Measurements from ENCODE around the gene TNS1.

TNS1 gene

GRCh38 chr2:217935901-217936684 is 66.7 kb downstream of the TNS1 start:
- Histone ChIP-seq H3K9ac (ENCODE audit: low read length in 5 of 5) (peak overlapping the region in 4 of 5 donors; percentile 48 to 78 (median 59)), H3K4me1 (ENCODE audit: control insufficient read depth in 5 of 5, insufficient read depth in 5 of 5, low read length in 5 of 5) (peaks cover 54 to 100% (median 100%) of the 10 kb centered on the region in 5 donors), H3K4me3 (ENCODE audit: low read depth in 1 of 5, low read length in 5 of 5) (peak overlapping the region; percentile 6 to 99 (median 67)), H3K9me3 (ENCODE audit: control insufficient read depth in 5 of 5, low read length in 5 of 5) (no peaks in the 10 kb centered on the region), H3K27me3 (ENCODE audit: control insufficient read depth in 5 of 5, insufficient read depth in 4 of 5, low read length in 5 of 5) (no peaks in the 10 kb centered on the region), H3K27ac (ENCODE audit: low read depth, low read length) (peak overlapping the region; percentile 99), H3K36me3 (ENCODE audit: control insufficient read depth in 5 of 5, insufficient read depth in 5 of 5, low read length in 5 of 5) (peaks cover 5 to 50% (median 12%) of the 10 kb centered on the region in 5 donors)

- Histone ChIP-seq H3K9me3 (ENCODE audit: control insufficient read depth in 5 of 5, low read length in 5 of 5) (no peaks in the 10 kb centered on the region), H3K4me3 (ENCODE audit: low read depth in 1 of 5, low read length in 5 of 5) (peak overlapping the region; percentile 8 to 99 (median 67)), H3K36me3 (ENCODE audit: control insufficient read depth in 5 of 5, insufficient read depth in 5 of 5, low read length in 5 of 5) (peaks cover 5 to 46% (median 12%) of the 10 kb centered on the region in 5 donors), H3K27ac (ENCODE audit: low read depth, low read length) (peak overlapping the region; percentile 99), H3K9ac (ENCODE audit: low read length in 5 of 5) (peak overlapping the region in 4 of 5 donors; percentile 39 to 96 (median 58)), H3K4me1 (ENCODE audit: control insufficient read depth in 5 of 5, insufficient read depth in 5 of 5, low read length in 5 of 5) (peaks cover 52 to 100% (median 100%) of the 10 kb centered on the region in 5 donors), H3K27me3 (ENCODE audit: control insufficient read depth in 5 of 5, insufficient read depth in 4 of 5, low read length in 5 of 5) (no peaks in the 10 kb centered on the region)
Measured at GRCh38 chr2:217935235-217935879, 67.4 kb downstream of the TNS1 start.

- Histone ChIP-seq H3K27ac (ENCODE audit: low read depth, low read length) (peak overlapping the region; percentile 99), H3K4me3 (ENCODE audit: low read depth in 1 of 5, low read length in 5 of 5) (peak overlapping the region; percentile 8 to 99 (median 50)), H3K27me3 (ENCODE audit: control insufficient read depth in 5 of 5, insufficient read depth in 4 of 5, low read length in 5 of 5) (no peaks in the 10 kb centered on the region), H3K4me1 (ENCODE audit: control insufficient read depth in 5 of 5, insufficient read depth in 5 of 5, low read length in 5 of 5) (peaks cover 59 to 100% (median 100%) of the 10 kb centered on the region in 5 donors), H3K9ac (ENCODE audit: low read length in 5 of 5) (peak overlapping the region; percentile 39 to 96 (median 56)), H3K9me3 (ENCODE audit: control insufficient read depth in 5 of 5, low read length in 5 of 5) (no peaks in the 10 kb centered on the region), H3K36me3 (ENCODE audit: control insufficient read depth in 5 of 5, insufficient read depth in 5 of 5, low read length in 5 of 5) (peaks cover 5 to 46% (median 12%) of the 10 kb centered on the region in 5 donors)
Measured at GRCh38 chr2:217934321-217935131, 68.3 kb downstream of the TNS1 start.

- peak overlapping the region; percentile 39 to 82 (median 56) for H3K9ac ChIP-seq (ENCODE audit: low read length in 5 of 5)
- H3K27me3 ChIP-seq (ENCODE audit: control insufficient read depth in 5 of 5, insufficient read depth in 4 of 5, low read length in 5 of 5), result no peaks in the 10 kb centered on the region
- no peaks in the 10 kb centered on the region for H3K9me3 ChIP-seq (ENCODE audit: control insufficient read depth in 5 of 5, low read length in 5 of 5)
- H3K4me3 ChIP-seq (ENCODE audit: low read depth in 1 of 5, low read length in 5 of 5), result peak overlapping the region; percentile 8 to 99 (median 42)
- H3K36me3 ChIP-seq (ENCODE audit: control insufficient read depth in 5 of 5, insufficient read depth in 5 of 5, low read length in 5 of 5), result peaks cover 5 to 39% (median 12%) of the 10 kb centered on the region in 5 donors
- peak overlapping the region; percentile 99 for H3K27ac ChIP-seq (ENCODE audit: low read depth, low read length)
- H3K4me1 ChIP-seq (ENCODE audit: control insufficient read depth in 5 of 5, insufficient read depth in 5 of 5, low read length in 5 of 5), result peaks cover 61 to 100% (median 99%) of the 10 kb centered on the region in 5 donors
Measured at GRCh38 chr2:217933617-217933993, 69.2 kb downstream of the TNS1 start.

- Histone ChIP-seq H3K27ac (ENCODE audit: low read depth, low read length) (peak overlapping the region; percentile 99), H3K9me3 (ENCODE audit: control insufficient read depth in 5 of 5, low read length in 5 of 5) (no peaks in the 10 kb centered on the region), H3K4me3 (ENCODE audit: low read depth in 1 of 5, low read length in 5 of 5) (peak overlapping the region; percentile 8 to 99 (median 42)), H3K27me3 (ENCODE audit: control insufficient read depth in 5 of 5, insufficient read depth in 4 of 5, low read length in 5 of 5) (no peaks in the 10 kb centered on the region), H3K4me1 (ENCODE audit: control insufficient read depth in 5 of 5, insufficient read depth in 5 of 5, low read length in 5 of 5) (peaks cover 62 to 100% (median 99%) of the 10 kb centered on the region in 5 donors), H3K36me3 (ENCODE audit: control insufficient read depth in 5 of 5, insufficient read depth in 5 of 5, low read length in 5 of 5) (peaks cover 5 to 34% (median 12%) of the 10 kb centered on the region in 5 donors), H3K9ac (ENCODE audit: low read length in 5 of 5) (peak overlapping the region in 4 of 5 donors; percentile 39 to 82 (median 60))
Measured at GRCh38 chr2:217932803-217933616, 69.8 kb downstream of the TNS1 start.

- Histone ChIP-seq H3K27ac (ENCODE audit: low read depth, low read length) (peak overlapping the region; percentile 99), H3K9ac (ENCODE audit: low read length in 5 of 5) (peak overlapping the region in 3 of 5 donors; percentile 9 to 57 (median 21)), H3K4me3 (ENCODE audit: low read depth in 1 of 5, low read length in 5 of 5) (no peak overlapping the region), H3K27me3 (ENCODE audit: control insufficient read depth in 5 of 5, insufficient read depth in 4 of 5, low read length in 5 of 5) (no peaks in the 10 kb centered on the region), H3K36me3 (ENCODE audit: control insufficient read depth in 5 of 5, insufficient read depth in 5 of 5, low read length in 5 of 5) (peaks cover 5 to 38% (median 12%) of the 10 kb centered on the region in 5 donors), H3K4me1 (ENCODE audit: control insufficient read depth in 5 of 5, insufficient read depth in 5 of 5, low read length in 5 of 5) (peaks cover 59 to 100% (median 99%) of the 10 kb centered on the region in 5 donors), H3K9me3 (ENCODE audit: control insufficient read depth in 5 of 5, low read length in 5 of 5) (no peaks in the 10 kb centered on the region)
Measured at GRCh38 chr2:217931846-217932560, 70.8 kb downstream of the TNS1 start.

GRCh38 chr2:217930761-217931563 is 71.8 kb downstream of the TNS1 start:
- Histone ChIP-seq H3K4me3 (ENCODE audit: low read depth in 1 of 5, low read length in 5 of 5) (peak overlapping the region in 4 of 5 donors; percentile 6 to 27 (median 16)), H3K27ac (ENCODE audit: low read depth, low read length) (peak overlapping the region; percentile 99), H3K27me3 (ENCODE audit: control insufficient read depth in 5 of 5, insufficient read depth in 4 of 5, low read length in 5 of 5) (no peaks in the 10 kb centered on the region), H3K9ac (ENCODE audit: low read length in 5 of 5) (peak overlapping the region in 4 of 5 donors; percentile 33 to 84 (median 60)), H3K36me3 (ENCODE audit: control insufficient read depth in 5 of 5, insufficient read depth in 5 of 5, low read length in 5 of 5) (peaks cover 5 to 42% (median 20%) of the 10 kb centered on the region in 5 donors), H3K9me3 (ENCODE audit: control insufficient read depth in 5 of 5, low read length in 5 of 5) (no peaks in the 10 kb centered on the region), H3K4me1 (ENCODE audit: control insufficient read depth in 5 of 5, insufficient read depth in 5 of 5, low read length in 5 of 5) (peaks cover 53 to 100% (median 99%) of the 10 kb centered on the region in 5 donors)

Measured in subcutaneous abdominal adipose tissue (tissue), 5 donors.